Prostate gland (tissue), 2 donors: ENCODE results near the gene SLC28A3.

Experiments
- POLR2A ChIP-seq: fragments of 450-650 bp; IDR thresholded peaks from one replicate; pipeline ENCODE4 v1.6.1; 2016; ENCODE audit warnings: antibody characterized with exemption, mild to moderate bottlenecking
- POLR2AphosphoS5 ChIP-seq: sonication (generic); formaldehyde crosslinking; IDR thresholded peaks from one replicate; pipeline ENCODE4 v1.6.1; 2017; ENCODE audit warnings: antibody characterized with exemption
- TF ChIP-seq, protein P1 (sequence below), 4 experiments: fragments of 200-600 bp in 2 of 4; fragments of 450-650 bp in 2 of 4; sonication (generic) in 2 of 4; IDR thresholded peaks; 1 replicate in 3 of 4; 2 replicates in 1 of 4; pipeline ENCODE4 v1.5.1; 2016 to 2019; ENCODE audit warnings: antibody characterized with exemption in 4 of 4, mild to moderate bottlenecking in 2 of 4, moderate library complexity in 2 of 4

- TF ChIP-seq POLR2A = no peak
- TF ChIP-seq, protein P1, sequence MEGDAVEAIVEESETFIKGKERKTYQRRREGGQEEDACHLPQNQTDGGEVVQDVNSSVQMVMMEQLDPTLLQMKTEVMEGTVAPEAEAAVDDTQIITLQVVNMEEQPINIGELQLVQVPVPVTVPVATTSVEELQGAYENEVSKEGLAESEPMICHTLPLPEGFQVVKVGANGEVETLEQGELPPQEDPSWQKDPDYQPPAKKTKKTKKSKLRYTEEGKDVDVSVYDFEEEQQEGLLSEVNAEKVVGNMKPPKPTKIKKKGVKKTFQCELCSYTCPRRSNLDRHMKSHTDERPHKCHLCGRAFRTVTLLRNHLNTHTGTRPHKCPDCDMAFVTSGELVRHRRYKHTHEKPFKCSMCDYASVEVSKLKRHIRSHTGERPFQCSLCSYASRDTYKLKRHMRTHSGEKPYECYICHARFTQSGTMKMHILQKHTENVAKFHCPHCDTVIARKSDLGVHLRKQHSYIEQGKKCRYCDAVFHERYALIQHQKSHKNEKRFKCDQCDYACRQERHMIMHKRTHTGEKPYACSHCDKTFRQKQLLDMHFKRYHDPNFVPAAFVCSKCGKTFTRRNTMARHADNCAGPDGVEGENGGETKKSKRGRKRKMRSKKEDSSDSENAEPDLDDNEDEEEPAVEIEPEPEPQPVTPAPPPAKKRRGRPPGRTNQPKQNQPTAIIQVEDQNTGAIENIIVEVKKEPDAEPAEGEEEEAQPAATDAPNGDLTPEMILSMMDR (IDR thresholded peaks at IDR 0.05) = no peak
- TF ChIP-seq POLR2AphosphoS5 = no peak
These were observed 101.2 kb downstream of the SLC28A3 start for GRCh38 chr9:84239343-84239742.
